Measurements from ENCODE around the gene AKR7A3. TPM values are rescaled to one million over a fixed set of nuclear protein-coding genes. Genes with fewer than 3 reads are reported as not detected.
"Not testable (repeated sequence)": the region's sequence is repeated elsewhere in the genome, so short reads cannot be mapped to it uniquely, and the experiment has no call there.

The AKR7A3 gene
- total and polyA plus RNA-seq, 8 donors = 0.26 to 2.6 (median 1.7) TPM

DNA sequence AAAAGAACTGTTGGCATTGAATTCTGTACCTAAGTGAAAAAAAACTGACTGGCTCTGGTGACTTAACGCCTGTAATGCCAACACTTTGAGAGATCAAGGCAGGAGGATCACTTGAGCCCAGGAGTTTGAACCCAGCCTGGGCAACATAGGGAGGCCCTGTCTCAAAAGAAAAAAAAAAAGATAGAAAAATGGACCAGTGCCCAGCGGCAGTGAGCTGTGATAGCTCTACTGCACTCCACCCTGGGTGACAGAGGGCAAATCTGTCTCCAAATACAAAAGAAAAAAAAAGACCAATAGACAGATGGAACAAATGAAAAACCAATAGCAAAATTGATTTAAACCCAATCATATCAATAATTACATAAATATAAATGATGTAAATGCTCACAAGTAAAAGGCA is 674 bp upstream of the AKR7A3 start:
- peak overlapping the region; percentile 29 to 34 for H3K4me3 ChIP-seq
- DNase-seq (no peak), ATAC-seq (peak; percentile 4)
- peaks cover 0 to 11% of the 10 kb centered on the region in 2 donors for H3K4me1 ChIP-seq
- H3K9me3 ChIP-seq = peaks cover 0 to 12% of the 10 kb centered on the region in 2 donors
- H3K36me3 ChIP-seq = no peaks in the 10 kb centered on the region
- TF ChIP-seq, protein P1, sequence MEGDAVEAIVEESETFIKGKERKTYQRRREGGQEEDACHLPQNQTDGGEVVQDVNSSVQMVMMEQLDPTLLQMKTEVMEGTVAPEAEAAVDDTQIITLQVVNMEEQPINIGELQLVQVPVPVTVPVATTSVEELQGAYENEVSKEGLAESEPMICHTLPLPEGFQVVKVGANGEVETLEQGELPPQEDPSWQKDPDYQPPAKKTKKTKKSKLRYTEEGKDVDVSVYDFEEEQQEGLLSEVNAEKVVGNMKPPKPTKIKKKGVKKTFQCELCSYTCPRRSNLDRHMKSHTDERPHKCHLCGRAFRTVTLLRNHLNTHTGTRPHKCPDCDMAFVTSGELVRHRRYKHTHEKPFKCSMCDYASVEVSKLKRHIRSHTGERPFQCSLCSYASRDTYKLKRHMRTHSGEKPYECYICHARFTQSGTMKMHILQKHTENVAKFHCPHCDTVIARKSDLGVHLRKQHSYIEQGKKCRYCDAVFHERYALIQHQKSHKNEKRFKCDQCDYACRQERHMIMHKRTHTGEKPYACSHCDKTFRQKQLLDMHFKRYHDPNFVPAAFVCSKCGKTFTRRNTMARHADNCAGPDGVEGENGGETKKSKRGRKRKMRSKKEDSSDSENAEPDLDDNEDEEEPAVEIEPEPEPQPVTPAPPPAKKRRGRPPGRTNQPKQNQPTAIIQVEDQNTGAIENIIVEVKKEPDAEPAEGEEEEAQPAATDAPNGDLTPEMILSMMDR (IDR thresholded peaks at IDR 0.05) = no peak
- intact Hi-C loops (cut with DNase I) = no loop called here
- peaks cover 0 to 17% of the 10 kb centered on the region in 2 donors for H3K27me3 ChIP-seq
- H3K27ac ChIP-seq = no peak overlapping the region

DNA sequence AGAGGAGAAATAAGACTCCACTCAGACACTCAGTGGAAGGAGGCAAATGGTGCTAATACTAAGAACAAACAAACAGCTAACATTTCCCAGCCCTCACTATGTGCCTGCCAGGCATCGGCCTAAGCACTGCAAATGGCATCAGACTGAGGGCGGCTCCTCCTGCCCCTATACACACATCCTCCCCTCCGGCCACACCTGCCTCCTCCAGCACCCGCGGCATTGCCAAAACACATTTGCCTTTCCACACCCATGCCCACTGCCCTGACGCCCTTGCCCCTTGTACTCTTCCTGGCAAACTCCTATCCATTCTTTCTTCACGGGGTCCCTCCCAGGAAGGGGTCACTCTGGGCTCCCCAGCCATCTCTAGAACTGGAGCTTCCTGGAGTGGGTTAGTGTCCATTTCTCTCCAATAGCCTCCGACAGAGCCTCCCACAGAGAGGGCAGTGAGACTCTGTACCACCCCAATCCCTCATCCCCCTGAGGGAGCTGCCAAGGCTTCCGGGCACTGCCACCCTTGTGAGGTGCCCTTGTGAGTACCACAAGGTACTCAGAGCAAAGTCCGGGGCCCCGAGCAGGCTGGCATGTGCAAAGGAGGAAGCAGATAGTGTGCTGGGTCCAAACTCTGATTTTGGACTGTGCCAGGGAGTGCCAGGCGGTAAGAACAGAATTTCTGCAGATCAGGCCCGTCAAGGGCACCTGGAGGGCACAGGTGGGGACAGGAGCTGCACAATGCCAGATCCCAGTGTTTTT is 959 bp downstream of the AKR7A3 start:
- Histone ChIP-seq H3K36me3 (no peaks in the 10 kb centered on the region), H3K4me3 (no peak overlapping the region), H3K27ac (no peak overlapping the region), H3K4me1 (peaks cover 0 to 11% of the 10 kb centered on the region in 2 donors), H3K9me3 (peaks cover 0 to 2% of the 10 kb centered on the region in 2 donors), H3K27me3 (peaks cover 0 to 17% of the 10 kb centered on the region in 2 donors)
- TF ChIP-seq, protein P1 (IDR thresholded peaks at IDR 0.05) = no peak
- intact Hi-C loops (cut with DNase I) = no loop called here
- DNase-seq = no peak
- no peak for ATAC-seq

DNA sequence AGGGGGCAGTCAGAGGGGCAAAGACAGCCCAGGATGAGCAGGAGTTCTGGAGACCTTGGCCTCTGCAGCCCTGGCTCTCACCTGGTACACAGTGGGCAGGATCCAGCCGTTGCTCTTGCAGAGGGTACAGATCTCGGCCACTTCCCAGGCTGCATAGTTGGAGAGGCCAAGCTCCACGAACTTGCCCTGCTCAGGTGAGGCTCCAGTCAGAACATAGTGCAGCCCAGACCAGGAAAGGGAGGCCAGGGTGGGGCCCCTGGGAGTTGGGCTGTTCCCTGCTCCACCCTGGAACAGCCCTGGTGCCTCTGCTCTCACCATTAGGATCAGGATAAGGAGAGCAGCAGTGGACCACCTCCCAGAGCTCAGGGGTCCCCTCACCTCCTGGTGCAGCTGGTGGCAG is 2.8 kb downstream of the AKR7A3 start:
- H3K4me3 ChIP-seq; intact Hi-C loops (cut with DNase I); DNase-seq; H3K36me3 ChIP-seq; H3K9me3 ChIP-seq; ATAC-seq; H3K27ac ChIP-seq: not testable (repeated sequence)
- H3K27me3 ChIP-seq = peaks cover 0 to 17% of the 10 kb centered on the region in 2 donors
- H3K4me1 ChIP-seq = peaks cover 0 to 11% of the 10 kb centered on the region in 2 donors

DNA sequence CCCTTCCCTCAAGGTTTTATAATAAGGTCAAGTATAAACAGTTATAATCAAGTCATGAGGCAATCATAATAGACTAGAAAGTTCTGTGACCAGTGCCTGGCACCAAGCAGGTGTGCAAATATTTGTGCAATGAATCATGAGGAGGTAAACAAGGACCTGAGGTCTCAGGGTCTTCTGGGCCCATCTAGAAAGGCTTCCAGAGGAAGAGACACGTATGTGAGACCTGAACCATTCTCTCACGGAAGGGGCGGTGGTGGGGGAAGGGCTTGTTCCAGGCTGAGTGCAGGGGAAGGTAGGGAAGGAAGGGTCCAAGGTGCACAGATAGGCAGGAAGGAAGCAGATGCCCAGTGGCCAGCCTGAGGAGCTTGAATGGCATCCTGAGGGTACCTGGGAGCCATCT is 3.2 kb downstream of the AKR7A3 start:
- H3K36me3 ChIP-seq; ATAC-seq; DNase-seq; H3K27ac ChIP-seq; intact Hi-C loops (cut with DNase I); H3K4me3 ChIP-seq; H3K9me3 ChIP-seq: not testable (repeated sequence)
- peaks cover 0 to 17% of the 10 kb centered on the region in 2 donors for H3K27me3 ChIP-seq
- peaks cover 0 to 11% of the 10 kb centered on the region in 2 donors for H3K4me1 ChIP-seq

DNA sequence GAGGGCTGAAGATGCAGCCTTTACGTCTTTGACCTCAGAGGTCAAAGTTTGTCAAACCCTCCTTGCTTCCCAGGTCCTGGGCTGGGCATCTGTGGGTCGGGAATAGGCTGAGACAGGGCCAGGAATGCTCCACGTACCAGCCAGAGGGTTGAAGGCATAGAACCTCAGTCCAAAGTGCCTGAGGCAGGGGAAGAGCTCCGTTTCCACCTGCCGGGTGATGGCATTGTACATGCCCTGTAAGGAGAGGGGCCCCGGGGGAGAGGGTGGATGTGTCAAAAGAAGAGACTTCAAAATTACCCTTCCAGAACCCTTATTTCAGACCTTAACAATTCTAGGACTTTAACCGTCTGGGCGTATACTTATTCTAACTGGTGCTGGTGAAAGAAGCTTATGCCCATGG is 3.7 kb downstream of the AKR7A3 start:
- peaks cover 0 to 17% of the 10 kb centered on the region in 2 donors for H3K27me3 ChIP-seq
- DNase-seq (no peak), ATAC-seq (no peak)
- peaks cover 0 to 11% of the 10 kb centered on the region in 2 donors for H3K4me1 ChIP-seq
- TF ChIP-seq, protein P1 (IDR thresholded peaks at IDR 0.05) = no peak
- intact Hi-C loops (cut with DNase I) = no loop called here
- H3K36me3 ChIP-seq = no peaks in the 10 kb centered on the region
- no peaks in the 10 kb centered on the region for H3K9me3 ChIP-seq
- H3K4me3 ChIP-seq = no peak overlapping the region
- no peak overlapping the region for H3K27ac ChIP-seq

DNA sequence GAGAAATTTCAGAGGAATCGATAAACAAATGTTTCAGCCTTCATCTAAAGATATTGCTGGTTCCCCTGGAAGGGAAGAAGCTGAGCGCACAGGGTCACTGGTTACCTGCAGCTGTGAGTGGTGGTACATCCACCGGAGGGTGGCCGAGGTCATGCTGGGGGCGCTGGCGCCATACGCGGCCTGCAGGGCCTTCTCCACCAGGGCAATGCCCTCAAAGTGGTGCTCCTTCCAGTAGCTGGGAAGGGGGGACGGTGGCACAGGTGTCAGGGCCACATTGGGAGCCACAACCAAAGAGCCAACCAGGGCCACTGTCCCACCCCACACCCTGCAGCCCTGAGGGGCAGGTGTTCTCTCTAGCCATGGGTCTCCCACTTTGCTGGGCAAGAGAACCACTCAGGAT is 4.7 kb downstream of the AKR7A3 start:
- intact Hi-C loops (cut with DNase I) = no loop called here
- DNase-seq (no peak), ATAC-seq (no peak)
- TF ChIP-seq, protein P1 (IDR thresholded peaks at IDR 0.05) = no peak
- no peaks in the 10 kb centered on the region for H3K36me3 ChIP-seq
- peaks cover 0 to 3% of the 10 kb centered on the region in 2 donors for H3K4me1 ChIP-seq
- H3K27me3 ChIP-seq = peaks cover 0 to 12% of the 10 kb centered on the region in 2 donors
- no peaks in the 10 kb centered on the region for H3K9me3 ChIP-seq
- no peak overlapping the region for H3K27ac ChIP-seq
- H3K4me3 ChIP-seq = no peak overlapping the region
